ENCODE data around the gene NEGR1.

NEGR1 gene

GRCh38 chr1:71745326-71745725 lies 537.0 kb downstream of the NEGR1 start:
- H3K36me3 Mint-ChIP-seq = no peaks in the 10 kb centered on the region
- no peaks in the 10 kb centered on the region for H3K27me3 Mint-ChIP-seq
- H3K27ac Mint-ChIP-seq = no peak overlapping the region
- H3K4me1 Mint-ChIP-seq = no peaks in the 10 kb centered on the region
- peaks cover 5% of the 10 kb centered on the region for H3K9me3 Mint-ChIP-seq
- no peak overlapping the region for H3K4me3 Mint-ChIP-seq

DNA sequence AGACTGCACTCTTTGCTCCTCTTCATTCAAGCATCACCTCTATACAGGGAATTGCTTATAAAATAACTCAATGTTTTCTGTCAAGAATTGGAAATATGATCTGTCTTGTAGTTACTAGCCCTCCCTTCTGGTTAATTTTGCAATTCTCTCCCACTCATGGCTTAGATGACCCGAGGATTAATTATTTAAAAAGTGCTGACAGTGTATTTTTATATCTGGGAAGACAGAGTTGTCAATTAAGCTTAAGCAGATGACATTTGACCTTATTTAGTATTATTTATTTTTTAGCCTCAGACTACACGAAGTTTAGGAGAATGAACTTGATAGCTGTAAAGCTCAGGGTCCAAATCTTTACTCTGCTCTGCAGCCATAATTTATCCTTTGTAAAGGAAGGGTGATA lies 538.5 kb downstream of the NEGR1 start:
- H3K36me3 Mint-ChIP-seq = no peaks in the 10 kb centered on the region
- H3K27ac Mint-ChIP-seq = no peak overlapping the region
- H3K27me3 Mint-ChIP-seq = no peaks in the 10 kb centered on the region
- no peaks in the 10 kb centered on the region for H3K4me1 Mint-ChIP-seq
- no peak overlapping the region for H3K4me3 Mint-ChIP-seq
- H3K9me3 Mint-ChIP-seq = peaks cover 5% of the 10 kb centered on the region

DNA sequence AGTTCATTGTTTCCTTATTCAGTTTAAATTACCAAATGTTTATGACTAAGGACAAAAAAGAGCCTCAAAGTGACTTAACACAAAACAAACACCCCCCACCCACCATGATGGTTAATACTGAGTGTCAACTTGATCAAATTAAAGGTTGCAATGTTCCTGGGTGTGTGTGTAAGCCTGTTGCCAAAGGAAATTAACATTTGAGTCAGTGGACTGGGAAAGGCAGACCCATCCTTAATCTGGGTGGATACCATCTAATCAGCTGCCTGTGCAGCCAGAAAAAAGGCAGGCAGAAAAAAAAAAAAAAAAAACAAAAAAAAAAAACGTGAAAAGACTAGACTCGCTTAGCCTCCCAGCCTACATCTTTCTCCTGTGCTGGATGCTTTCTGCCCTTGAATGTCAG lies 543.4 kb downstream of the NEGR1 start:
- Mint-ChIP-seq H3K4me1 (no peaks in the 10 kb centered on the region), H3K4me3 (no peak overlapping the region), H3K27me3 (no peaks in the 10 kb centered on the region), H3K9me3 (peaks cover 5% of the 10 kb centered on the region), H3K27ac (no peak overlapping the region), H3K36me3 (no peaks in the 10 kb centered on the region)

DNA sequence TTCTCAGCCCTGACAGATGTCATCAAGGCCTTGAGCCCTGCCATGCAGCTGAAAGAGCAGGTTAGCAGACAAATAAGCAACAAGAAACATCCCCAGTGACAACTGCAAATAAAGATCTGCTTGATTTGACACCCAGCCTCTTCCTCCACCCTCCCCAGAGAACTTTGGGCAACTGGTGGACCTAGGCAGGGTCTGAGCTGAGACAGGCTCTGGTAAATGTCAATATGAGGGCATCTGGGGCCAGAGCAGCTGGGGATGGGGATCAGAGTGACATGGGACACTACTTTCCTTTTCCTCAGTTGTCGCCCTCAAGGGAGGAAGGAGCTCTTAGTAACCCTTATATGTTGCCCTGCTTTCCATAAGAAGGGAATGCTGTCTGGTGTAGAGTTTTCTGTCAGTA lies 544.1 kb downstream of the NEGR1 start:
- Mint-ChIP-seq H3K9me3 (peaks cover 5% of the 10 kb centered on the region), H3K27ac (no peak overlapping the region), H3K36me3 (no peaks in the 10 kb centered on the region), H3K4me1 (no peaks in the 10 kb centered on the region), H3K27me3 (no peaks in the 10 kb centered on the region), H3K4me3 (no peak overlapping the region)

DNA sequence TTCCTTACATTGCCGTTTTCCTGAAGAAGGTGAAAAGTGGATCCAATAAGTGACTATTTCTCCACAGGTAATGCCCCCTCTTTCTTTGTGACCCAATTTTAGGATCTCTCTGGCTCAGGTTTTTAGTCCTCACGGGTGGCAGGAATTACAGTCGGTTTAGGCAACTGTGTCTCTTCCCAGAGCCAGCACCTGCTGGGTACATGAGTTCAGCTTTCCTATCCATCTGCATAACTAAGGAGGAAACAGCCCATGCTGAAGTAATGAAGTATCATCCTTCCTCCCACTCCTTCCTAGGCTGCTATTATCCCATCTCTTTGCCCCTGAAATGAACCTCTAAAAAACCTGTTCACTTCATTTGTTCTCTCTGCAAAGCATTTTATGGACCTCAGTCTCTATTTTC lies 544.6 kb downstream of the NEGR1 start:
- H3K27me3 Mint-ChIP-seq = no peaks in the 10 kb centered on the region
- peaks cover 2% of the 10 kb centered on the region for H3K9me3 Mint-ChIP-seq
- no peaks in the 10 kb centered on the region for H3K36me3 Mint-ChIP-seq
- H3K27ac Mint-ChIP-seq = no peak overlapping the region
- no peak overlapping the region for H3K4me3 Mint-ChIP-seq
- H3K4me1 Mint-ChIP-seq = no peaks in the 10 kb centered on the region

DNA sequence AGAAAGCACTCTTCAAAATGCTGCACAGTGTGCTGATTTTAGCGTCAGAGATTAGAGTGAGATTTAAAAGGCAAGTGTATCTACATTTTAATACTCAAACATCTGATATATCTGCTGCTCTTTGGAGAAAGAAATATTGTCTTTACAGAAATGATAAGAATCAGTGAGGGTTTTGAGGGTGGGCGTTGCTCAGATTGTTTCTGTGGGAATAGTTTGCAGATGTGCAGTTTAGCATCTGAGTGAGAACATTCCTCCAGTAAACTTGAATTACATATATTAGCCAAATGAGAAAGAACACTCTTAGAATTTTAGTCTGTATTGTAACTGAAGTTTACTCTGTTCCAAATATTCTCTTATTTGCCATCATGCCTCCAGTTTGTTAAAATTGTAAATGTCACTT lies 549.2 kb downstream of the NEGR1 start:
- no peak overlapping the region for H3K27ac Mint-ChIP-seq
- H3K36me3 Mint-ChIP-seq = no peaks in the 10 kb centered on the region
- no peak overlapping the region for H3K4me3 Mint-ChIP-seq
- no peaks in the 10 kb centered on the region for H3K9me3 Mint-ChIP-seq
- no peaks in the 10 kb centered on the region for H3K27me3 Mint-ChIP-seq
- no peaks in the 10 kb centered on the region for H3K4me1 Mint-ChIP-seq

- H3K4me1 Mint-ChIP-seq = no peaks in the 10 kb centered on the region
- H3K4me3 Mint-ChIP-seq = no peak overlapping the region
- no peak overlapping the region for H3K27ac Mint-ChIP-seq
- H3K27me3 Mint-ChIP-seq = no peaks in the 10 kb centered on the region
- no peaks in the 10 kb centered on the region for H3K36me3 Mint-ChIP-seq
- peaks cover 14% of the 10 kb centered on the region for H3K9me3 Mint-ChIP-seq
Measured at GRCh38 chr1:71721532-71721931, 560.8 kb downstream of the NEGR1 start.

DNA sequence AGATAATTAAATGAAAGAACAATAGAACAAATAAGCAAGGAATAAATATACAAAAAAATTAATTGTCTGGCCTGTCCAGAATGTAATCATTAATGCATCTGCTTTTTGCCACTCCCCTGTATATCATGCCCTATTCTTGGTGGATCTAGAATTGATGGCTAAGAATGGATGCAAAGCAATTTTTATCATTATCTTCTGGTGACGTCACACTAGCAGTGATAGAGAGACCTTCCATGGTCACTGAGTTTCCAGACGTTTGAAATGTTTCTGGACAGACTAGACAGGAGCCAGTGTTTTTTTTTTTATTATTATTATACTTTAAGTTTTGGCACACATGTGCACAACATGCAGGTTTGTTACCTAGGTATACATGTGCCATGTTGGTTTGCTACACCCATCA lies 563.0 kb downstream of the NEGR1 start:
- H3K9me3 Mint-ChIP-seq = peaks cover 11% of the 10 kb centered on the region
- H3K36me3 Mint-ChIP-seq = no peaks in the 10 kb centered on the region
- no peaks in the 10 kb centered on the region for H3K27me3 Mint-ChIP-seq
- no peak overlapping the region for H3K27ac Mint-ChIP-seq
- no peaks in the 10 kb centered on the region for H3K4me1 Mint-ChIP-seq
- H3K4me3 Mint-ChIP-seq = no peak overlapping the region

DNA sequence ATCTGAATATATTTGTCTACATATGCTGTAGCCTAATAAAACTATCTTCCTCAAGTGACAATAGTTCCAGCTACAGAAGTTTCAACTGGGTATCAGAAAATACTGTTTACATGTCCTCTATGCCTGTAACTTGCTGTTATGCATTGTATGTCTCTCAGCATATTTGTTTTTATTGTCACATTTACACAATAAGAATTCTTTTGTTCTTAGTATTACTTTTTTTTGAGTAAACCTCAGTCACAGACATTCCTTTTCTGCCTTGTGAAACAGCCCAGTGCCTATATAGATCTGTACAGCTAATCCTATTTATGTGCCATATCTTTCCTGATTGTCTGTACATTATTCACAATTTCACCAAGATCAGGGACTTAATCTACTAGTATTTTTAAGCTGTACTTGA lies 565.2 kb downstream of the NEGR1 start:
- Mint-ChIP-seq H3K9me3 (peaks cover 11% of the 10 kb centered on the region), H3K27me3 (no peaks in the 10 kb centered on the region), H3K4me1 (no peaks in the 10 kb centered on the region), H3K4me3 (no peak overlapping the region), H3K27ac (no peak overlapping the region), H3K36me3 (no peaks in the 10 kb centered on the region)

- Mint-ChIP-seq H3K4me3 (no peak overlapping the region), H3K4me1 (no peaks in the 10 kb centered on the region), H3K27ac (no peak overlapping the region), H3K36me3 (no peaks in the 10 kb centered on the region), H3K27me3 (no peaks in the 10 kb centered on the region), H3K9me3 (peaks cover 15% of the 10 kb centered on the region)
Measured at GRCh38 chr1:71711456-71711855, 570.9 kb downstream of the NEGR1 start.

DNA sequence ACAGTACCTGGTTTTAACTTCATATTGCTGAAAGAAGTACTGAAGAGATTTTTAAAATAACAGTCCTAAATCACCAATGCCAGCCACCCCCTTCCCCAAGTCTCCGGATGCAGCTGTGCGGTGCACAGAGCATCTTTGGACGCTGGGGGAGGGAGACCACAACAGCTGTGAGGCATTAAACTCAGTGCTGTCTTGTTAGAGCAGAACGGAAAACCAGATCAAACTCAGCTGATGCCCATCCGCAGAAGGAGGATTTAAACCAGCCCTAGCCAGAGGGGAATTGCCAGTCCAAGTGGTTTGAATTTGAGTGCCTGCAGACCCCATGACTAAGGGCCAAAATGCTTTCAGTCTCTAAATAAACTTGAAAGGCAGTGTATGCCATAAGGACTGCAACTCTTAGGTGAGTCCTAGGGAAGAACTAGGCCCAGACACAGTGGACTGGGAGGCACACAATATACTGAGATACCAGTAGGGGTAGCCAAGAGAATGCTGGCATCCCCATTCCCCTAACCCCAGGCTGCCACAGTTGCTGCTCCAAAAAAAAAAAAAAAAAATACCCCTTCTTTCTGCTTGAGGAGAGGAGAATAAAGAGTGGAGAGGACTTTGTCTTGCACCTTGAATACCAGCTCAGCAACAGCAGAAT lies 576.2 kb downstream of the NEGR1 start:
- H3K4me3 Mint-ChIP-seq = no peak overlapping the region
- no peak overlapping the region for H3K27ac Mint-ChIP-seq
- no peaks in the 10 kb centered on the region for H3K27me3 Mint-ChIP-seq
- no peaks in the 10 kb centered on the region for H3K36me3 Mint-ChIP-seq
- no peaks in the 10 kb centered on the region for H3K4me1 Mint-ChIP-seq
- H3K9me3 Mint-ChIP-seq = peaks cover 26% of the 10 kb centered on the region

GRCh38 chr1:71698186-71698585 lies 584.2 kb downstream of the NEGR1 start:
- Mint-ChIP-seq H3K9me3 (peaks cover 12% of the 10 kb centered on the region), H3K4me1 (no peaks in the 10 kb centered on the region), H3K27ac (no peak overlapping the region), H3K27me3 (no peaks in the 10 kb centered on the region), H3K4me3 (no peak overlapping the region), H3K36me3 (no peaks in the 10 kb centered on the region)

- Mint-ChIP-seq H3K4me3 (no peak overlapping the region), H3K27ac (no peak overlapping the region), H3K27me3 (no peaks in the 10 kb centered on the region), H3K36me3 (no peaks in the 10 kb centered on the region), H3K4me1 (no peaks in the 10 kb centered on the region), H3K9me3 (peaks cover 3% of the 10 kb centered on the region)
Measured at GRCh38 chr1:71695821-71696220, 586.5 kb downstream of the NEGR1 start.

DNA sequence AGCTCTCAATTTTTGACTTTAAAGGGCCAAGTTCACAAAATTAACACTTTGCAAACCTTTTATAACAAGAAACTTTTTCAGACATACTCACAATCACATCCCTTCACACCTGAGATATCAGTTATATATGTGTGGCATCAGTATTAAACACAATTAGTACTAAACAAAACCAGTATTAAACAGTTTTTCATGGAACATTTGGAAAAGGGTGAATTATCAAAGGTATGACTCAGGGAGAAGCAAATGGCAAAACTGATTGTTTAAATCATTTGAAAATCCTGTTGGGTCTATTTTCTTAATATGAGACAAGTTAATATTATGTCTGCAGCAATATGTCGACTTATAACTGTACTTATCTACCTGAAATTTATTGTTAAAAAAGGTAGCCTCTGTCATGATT lies 587.3 kb downstream of the NEGR1 start:
- Mint-ChIP-seq H3K36me3 (no peaks in the 10 kb centered on the region), H3K9me3 (peaks cover 3% of the 10 kb centered on the region), H3K4me3 (no peak overlapping the region), H3K27ac (no peak overlapping the region), H3K27me3 (no peaks in the 10 kb centered on the region), H3K4me1 (no peaks in the 10 kb centered on the region)

- H3K36me3 Mint-ChIP-seq = no peaks in the 10 kb centered on the region
- H3K27ac Mint-ChIP-seq = no peak overlapping the region
- peaks cover 3% of the 10 kb centered on the region for H3K9me3 Mint-ChIP-seq
- no peaks in the 10 kb centered on the region for H3K27me3 Mint-ChIP-seq
- no peaks in the 10 kb centered on the region for H3K4me1 Mint-ChIP-seq
- no peak overlapping the region for H3K4me3 Mint-ChIP-seq
Measured at GRCh38 chr1:71693581-71693980, 588.8 kb downstream of the NEGR1 start.

DNA sequence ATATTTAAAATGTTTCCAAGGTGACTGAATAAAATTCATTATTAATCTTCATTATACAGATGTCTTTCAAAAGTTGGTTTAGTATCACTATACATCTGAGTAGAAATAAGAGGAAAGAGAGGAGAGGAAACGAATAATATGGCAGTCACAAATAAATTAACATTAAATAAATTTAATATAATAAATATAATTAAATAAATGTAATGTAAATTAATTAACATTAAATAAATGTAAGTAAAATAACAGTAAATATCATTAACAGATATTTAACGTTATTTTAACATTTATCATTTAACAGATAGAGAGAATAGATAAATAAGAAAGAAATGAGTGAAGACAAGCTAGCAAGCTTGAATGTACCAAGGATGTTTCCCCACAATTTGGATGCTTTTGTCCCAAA lies 592.7 kb downstream of the NEGR1 start:
- H3K36me3 Mint-ChIP-seq = no peaks in the 10 kb centered on the region
- H3K27ac Mint-ChIP-seq = no peak overlapping the region
- no peak overlapping the region for H3K4me3 Mint-ChIP-seq
- H3K27me3 Mint-ChIP-seq = no peaks in the 10 kb centered on the region
- no peaks in the 10 kb centered on the region for H3K4me1 Mint-ChIP-seq
- H3K9me3 Mint-ChIP-seq = peaks cover 3% of the 10 kb centered on the region

DNA sequence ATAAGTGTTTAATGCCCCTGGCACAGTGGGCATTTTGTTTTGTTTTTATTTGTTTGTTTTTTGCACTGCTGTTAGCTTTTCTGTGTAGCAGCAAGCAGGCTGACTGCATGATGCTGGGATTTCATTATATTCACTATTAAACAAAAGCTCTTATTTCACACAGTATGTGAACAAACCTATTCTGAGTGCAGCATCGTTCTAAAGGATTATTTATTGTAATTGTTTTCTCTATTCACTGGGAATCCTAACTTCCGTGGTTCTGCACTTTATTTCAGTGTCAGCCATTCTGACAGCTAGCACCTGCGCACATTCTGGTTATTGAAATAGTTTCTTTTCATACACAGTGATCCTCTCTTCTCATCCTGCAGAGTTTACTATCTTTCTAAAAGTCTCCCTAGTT lies 595.0 kb downstream of the NEGR1 start:
- no peaks in the 10 kb centered on the region for H3K36me3 Mint-ChIP-seq

More for the DNA sequence above, 595.0 kb downstream of the NEGR1 start:
- Mint-ChIP-seq H3K27me3 (no peaks in the 10 kb centered on the region), H3K4me3 (no peak overlapping the region), H3K27ac (no peak overlapping the region), H3K9me3 (peaks cover 3% of the 10 kb centered on the region), H3K4me1 (no peaks in the 10 kb centered on the region)
